GM12878 (cell line): Measurements from ENCODE around the gene CHST5. TPM values are rescaled to one million over a fixed set of nuclear protein-coding genes. Genes with fewer than 3 reads are reported as not detected.
A peak's percentile ranks its signal among the peaks of the same experiment; 100 is the strongest.

Source experiments
- BACH1 ChIP-seq: fragments of 450-650 bp; IDR thresholded peaks from 2 replicates; pipeline ENCODE4 v1.6.1; 2017; ENCODE audit warnings: mild to moderate bottlenecking, borderline replicate concordance
- ETV6 ChIP-seq, 2 experiments: fragments of 450-650 bp in 1 of 2; IDR thresholded peaks in 1 of 2; conservative IDR thresholded peaks in 1 of 2; 2 replicates each; pipeline ENCODE4 v1.6.1; 2014; ENCODE audit warnings: antibody characterized with exemption in 1 of 2, borderline replicate concordance in 1 of 2, low read depth in 1 of 2, mild to moderate bottlenecking in 1 of 2, moderate library complexity in 1 of 2
- GABPA ChIP-seq: IDR thresholded peaks from 2 replicates; pipeline ENCODE4 v1.6.1; 2014; ENCODE audit warnings: antibody characterized with exemption, low read depth, mild to moderate bottlenecking, inconsistent platforms
- GATAD2B ChIP-seq: fragments of 450-650 bp; conservative IDR thresholded peaks from 2 replicates; pipeline ENCODE4 v1.6.1; 2017; ENCODE audit warnings: low read depth, mild to moderate bottlenecking, moderate library complexity
- IKZF2 ChIP-seq, 2 experiments: fragments of 450-650 bp; IDR thresholded peaks; 2 replicates each; pipeline ENCODE4 v1.6.1; 2017; ENCODE audit warnings: mild to moderate bottlenecking in 2 of 2, moderate library complexity in 2 of 2
- NFIC ChIP-seq: IDR thresholded peaks from 2 replicates; pipeline ENCODE4 v1.6.1; 2012; ENCODE audit warnings: low read depth, mild to moderate bottlenecking, inconsistent platforms, low read length, moderate library complexity
- PAX5 ChIP-seq: IDR thresholded peaks from 2 replicates; pipeline ENCODE4 v1.6.1; 2011; ENCODE audit warnings: low read depth, low read length, borderline replicate concordance
- POLR2A ChIP-seq: IDR thresholded peaks from 2 replicates; pipeline ENCODE4 v1.6.1; 2011; ENCODE audit warnings: low read depth, mild to moderate bottlenecking, low read length
- RAD51 ChIP-seq: fragments of 450-650 bp; IDR thresholded peaks from 2 replicates; pipeline ENCODE4 v1.6.1; 2016; ENCODE audit warnings: moderate library complexity, mild to moderate bottlenecking, inconsistent platforms
- RCOR1 ChIP-seq: conservative IDR thresholded peaks from 2 replicates; pipeline ENCODE4 v1.6.1; 2012; ENCODE audit warnings: low read depth, low read length, improper control_type of control experiment
- RFX5 ChIP-seq: IDR thresholded peaks from 2 replicates; pipeline ENCODE4 v1.6.1; 2011; ENCODE audit warnings: low read depth, low read length, improper control_type of control experiment
- ZNF207 ChIP-seq: fragments of 450-650 bp; IDR thresholded peaks from 2 replicates; pipeline ENCODE4 v1.6.1; 2014; ENCODE audit warnings: antibody characterized with exemption, mild to moderate bottlenecking, borderline replicate concordance
- polyA plus RNA-seq, 11 experiments: library from polyadenylated mRNA; depleted of rRNA in 4 of 11; unstranded in 6 of 11; stranded (reverse) in 5 of 11; fragments of >200 nt; fragmentation: Nextera tagmentation in 4 of 11; fragmentation: Illumina TruSeq in 1 of 11; extraction: Ambion mirVana in 4 of 11; extraction: Trizol in 1 of 11; gene quantifications; 1 replicate in 1 of 11; 2 replicates in 10 of 11; pipeline versions ENCODE4 v1.2.1 to v1.2.3, GENCODE V29; 2011 to 2016; ENCODE audit warnings: inconsistent platforms in 2 of 11, missing spikeins in 2 of 11, low read depth in 1 of 11
- total RNA-seq, 4 experiments: library from RNA; depleted of rRNA in 3 of 4; stranded (reverse); fragments of >200 nt in 3 of 4; fragmentation: Illumina TruSeq in 1 of 4; extraction: Trizol in 1 of 4; gene quantifications; 2 replicates each; pipeline versions ENCODE4 v1.2.1 to v1.2.3, GENCODE V29; 2013 to 2021
- TF ChIP-seq, protein P1 (sequence below): fragments of 450-650 bp; IDR thresholded peaks from 2 replicates; pipeline ENCODE4 v1.6.1; 2017; ENCODE audit warnings: low read depth, mild to moderate bottlenecking, moderate library complexity
- TF ChIP-seq, protein P2 (sequence below): fragments of 450-650 bp; IDR thresholded peaks from 2 replicates; pipeline ENCODE4 v1.6.1; 2016; ENCODE audit warnings: mild to moderate bottlenecking, moderate library complexity, borderline replicate concordance
- TF ChIP-seq, protein P3 (sequence below): fragments of 150-350 bp; IDR thresholded peaks from 2 replicates; pipeline ENCODE4 v1.6.1; 2016; ENCODE audit warnings: low read depth, low read length
- TF ChIP-seq, protein P4 (sequence below): IDR thresholded peaks from 2 replicates; pipeline ENCODE4 v1.6.1; 2011; ENCODE audit warnings: borderline replicate concordance, low read depth, mild to moderate bottlenecking, moderate library complexity, mixed read lengths, low read length; ENCODE audit not compliant: insufficient read depth; ENCODE audit errors: extremely low read length
- TF ChIP-seq, protein P5 (sequence below): IDR thresholded peaks from 2 replicates; pipeline ENCODE4 v1.6.1; 2011; ENCODE audit warnings: low read depth, mild to moderate bottlenecking, low read length, moderate library complexity, borderline replicate concordance; ENCODE audit errors: extremely low read depth

Gene CHST5
- total and polyA plus RNA-seq, 10 of the 15 experiments (the other 5 are each of a cell fraction or from before 2014, with no cell fraction given) = 0.04 to 0.43 (median 0.14) TPM; not detected in 6

DNA sequence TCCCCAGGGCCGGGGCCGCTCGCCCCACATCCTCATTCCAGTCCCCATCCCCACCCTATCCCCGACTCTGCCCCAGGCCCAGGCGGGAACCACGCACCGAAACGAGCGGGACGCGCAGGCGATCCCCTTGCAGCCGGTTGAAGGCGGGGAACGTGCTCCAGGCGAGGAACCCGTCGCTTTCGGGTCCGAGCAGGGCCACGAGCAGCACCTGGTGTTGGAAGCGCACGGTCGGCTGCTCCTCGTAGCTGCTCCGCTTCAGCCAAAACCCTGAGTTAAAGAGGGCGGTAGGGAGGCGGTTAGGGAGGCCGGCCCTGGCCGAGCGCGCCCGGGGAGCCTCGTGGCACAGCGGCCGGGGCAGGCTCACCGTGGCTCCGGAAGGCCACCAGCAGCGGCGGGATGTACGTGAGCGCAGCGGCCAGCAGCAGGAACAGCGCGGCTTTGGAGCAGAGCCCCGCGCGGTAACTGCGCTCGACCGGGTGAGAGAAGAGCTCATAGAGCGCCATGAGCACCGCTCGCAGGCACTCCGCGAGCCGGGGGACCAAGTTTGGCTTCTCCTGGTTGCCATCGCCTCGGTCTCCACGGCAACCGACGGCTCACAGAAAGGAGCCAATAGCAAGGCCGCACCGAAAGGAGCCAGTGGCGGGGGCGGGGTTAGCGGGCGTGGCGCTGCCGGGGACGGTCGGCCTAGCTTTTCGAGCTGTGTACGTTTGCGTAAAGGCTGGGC, 20.0 kb upstream of the CHST5 start, which contains the start of gene TMEM231 (continued):
- TF ChIP-seq GATAD2B = 0 out of 2 replicates have a peak, but pooled peaks have one; percentile 37
- TF ChIP-seq, protein P1, sequence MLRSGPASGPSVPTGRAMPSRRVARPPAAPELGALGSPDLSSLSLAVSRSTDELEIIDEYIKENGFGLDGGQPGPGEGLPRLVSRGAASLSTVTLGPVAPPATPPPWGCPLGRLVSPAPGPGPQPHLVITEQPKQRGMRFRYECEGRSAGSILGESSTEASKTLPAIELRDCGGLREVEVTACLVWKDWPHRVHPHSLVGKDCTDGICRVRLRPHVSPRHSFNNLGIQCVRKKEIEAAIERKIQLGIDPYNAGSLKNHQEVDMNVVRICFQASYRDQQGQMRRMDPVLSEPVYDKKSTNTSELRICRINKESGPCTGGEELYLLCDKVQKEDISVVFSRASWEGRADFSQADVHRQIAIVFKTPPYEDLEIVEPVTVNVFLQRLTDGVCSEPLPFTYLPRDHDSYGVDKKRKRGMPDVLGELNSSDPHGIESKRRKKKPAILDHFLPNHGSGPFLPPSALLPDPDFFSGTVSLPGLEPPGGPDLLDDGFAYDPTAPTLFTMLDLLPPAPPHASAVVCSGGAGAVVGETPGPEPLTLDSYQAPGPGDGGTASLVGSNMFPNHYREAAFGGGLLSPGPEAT = no peak
- peak; percentile 95 for TF ChIP-seq RFX5
- no peak for TF ChIP-seq RCOR1
- 0 out of 2 replicates have a peak, but pooled peaks have one; percentile 18 for TF ChIP-seq BACH1
- no peak for TF ChIP-seq IKZF2 (IDR thresholded peaks at IDR 0.05)
- peak; percentile 72 for TF ChIP-seq POLR2A
- no peak for TF ChIP-seq RAD51
- TF ChIP-seq, protein P2, sequence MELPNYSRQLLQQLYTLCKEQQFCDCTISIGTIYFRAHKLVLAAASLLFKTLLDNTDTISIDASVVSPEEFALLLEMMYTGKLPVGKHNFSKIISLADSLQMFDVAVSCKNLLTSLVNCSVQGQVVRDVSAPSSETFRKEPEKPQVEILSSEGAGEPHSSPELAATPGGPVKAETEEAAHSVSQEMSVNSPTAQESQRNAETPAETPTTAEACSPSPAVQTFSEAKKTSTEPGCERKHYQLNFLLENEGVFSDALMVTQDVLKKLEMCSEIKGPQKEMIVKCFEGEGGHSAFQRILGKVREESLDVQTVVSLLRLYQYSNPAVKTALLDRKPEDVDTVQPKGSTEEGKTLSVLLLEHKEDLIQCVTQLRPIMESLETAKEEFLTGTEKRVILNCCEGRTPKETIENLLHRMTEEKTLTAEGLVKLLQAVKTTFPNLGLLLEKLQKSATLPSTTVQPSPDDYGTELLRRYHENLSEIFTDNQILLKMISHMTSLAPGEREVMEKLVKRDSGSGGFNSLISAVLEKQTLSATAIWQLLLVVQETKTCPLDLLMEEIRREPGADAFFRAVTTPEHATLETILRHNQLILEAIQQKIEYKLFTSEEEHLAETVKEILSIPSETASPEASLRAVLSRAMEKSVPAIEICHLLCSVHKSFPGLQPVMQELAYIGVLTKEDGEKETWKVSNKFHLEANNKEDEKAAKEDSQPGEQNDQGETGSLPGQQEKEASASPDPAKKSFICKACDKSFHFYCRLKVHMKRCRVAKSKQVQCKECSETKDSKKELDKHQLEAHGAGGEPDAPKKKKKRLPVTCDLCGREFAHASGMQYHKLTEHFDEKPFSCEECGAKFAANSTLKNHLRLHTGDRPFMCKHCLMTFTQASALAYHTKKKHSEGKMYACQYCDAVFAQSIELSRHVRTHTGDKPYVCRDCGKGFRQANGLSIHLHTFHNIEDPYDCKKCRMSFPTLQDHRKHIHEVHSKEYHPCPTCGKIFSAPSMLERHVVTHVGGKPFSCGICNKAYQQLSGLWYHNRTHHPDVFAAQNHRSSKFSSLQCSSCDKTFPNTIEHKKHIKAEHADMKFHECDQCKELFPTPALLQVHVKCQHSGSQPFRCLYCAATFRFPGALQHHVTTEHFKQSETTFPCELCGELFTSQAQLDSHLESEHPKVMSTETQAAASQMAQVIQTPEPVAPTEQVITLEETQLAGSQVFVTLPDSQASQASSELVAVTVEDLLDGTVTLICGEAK = peak; percentile 52; the same call in 1 of the 2 replicates
- no peak for TF ChIP-seq NFIC
- TF ChIP-seq, protein P3, sequence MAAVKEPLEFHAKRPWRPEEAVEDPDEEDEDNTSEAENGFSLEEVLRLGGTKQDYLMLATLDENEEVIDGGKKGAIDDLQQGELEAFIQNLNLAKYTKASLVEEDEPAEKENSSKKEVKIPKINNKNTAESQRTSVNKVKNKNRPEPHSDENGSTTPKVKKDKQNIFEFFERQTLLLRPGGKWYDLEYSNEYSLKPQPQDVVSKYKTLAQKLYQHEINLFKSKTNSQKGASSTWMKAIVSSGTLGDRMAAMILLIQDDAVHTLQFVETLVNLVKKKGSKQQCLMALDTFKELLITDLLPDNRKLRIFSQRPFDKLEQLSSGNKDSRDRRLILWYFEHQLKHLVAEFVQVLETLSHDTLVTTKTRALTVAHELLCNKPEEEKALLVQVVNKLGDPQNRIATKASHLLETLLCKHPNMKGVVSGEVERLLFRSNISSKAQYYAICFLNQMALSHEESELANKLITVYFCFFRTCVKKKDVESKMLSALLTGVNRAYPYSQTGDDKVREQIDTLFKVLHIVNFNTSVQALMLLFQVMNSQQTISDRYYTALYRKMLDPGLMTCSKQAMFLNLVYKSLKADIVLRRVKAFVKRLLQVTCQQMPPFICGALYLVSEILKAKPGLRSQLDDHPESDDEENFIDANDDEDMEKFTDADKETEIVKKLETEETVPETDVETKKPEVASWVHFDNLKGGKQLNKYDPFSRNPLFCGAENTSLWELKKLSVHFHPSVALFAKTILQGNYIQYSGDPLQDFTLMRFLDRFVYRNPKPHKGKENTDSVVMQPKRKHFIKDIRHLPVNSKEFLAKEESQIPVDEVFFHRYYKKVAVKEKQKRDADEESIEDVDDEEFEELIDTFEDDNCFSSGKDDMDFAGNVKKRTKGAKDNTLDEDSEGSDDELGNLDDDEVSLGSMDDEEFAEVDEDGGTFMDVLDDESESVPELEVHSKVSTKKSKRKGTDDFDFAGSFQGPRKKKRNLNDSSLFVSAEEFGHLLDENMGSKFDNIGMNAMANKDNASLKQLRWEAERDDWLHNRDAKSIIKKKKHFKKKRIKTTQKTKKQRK = no peak
- TF ChIP-seq ZNF207 = no peak
- TF ChIP-seq GABPA = no peak
- TF ChIP-seq ETV6 (conservative IDR thresholded peaks at IDR 0.05 in 1 of 2, IDR thresholded peaks at IDR 0.05 in 1 of 2; ENCODE audit: borderline replicate concordance in 1 of 2, low read depth in 1 of 2) = no peak
- TF ChIP-seq, protein P4, sequence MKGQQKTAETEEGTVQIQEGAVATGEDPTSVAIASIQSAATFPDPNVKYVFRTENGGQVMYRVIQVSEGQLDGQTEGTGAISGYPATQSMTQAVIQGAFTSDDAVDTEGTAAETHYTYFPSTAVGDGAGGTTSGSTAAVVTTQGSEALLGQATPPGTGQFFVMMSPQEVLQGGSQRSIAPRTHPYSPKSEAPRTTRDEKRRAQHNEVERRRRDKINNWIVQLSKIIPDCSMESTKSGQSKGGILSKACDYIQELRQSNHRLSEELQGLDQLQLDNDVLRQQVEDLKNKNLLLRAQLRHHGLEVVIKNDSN = no peak
- TF ChIP-seq, protein P5, sequence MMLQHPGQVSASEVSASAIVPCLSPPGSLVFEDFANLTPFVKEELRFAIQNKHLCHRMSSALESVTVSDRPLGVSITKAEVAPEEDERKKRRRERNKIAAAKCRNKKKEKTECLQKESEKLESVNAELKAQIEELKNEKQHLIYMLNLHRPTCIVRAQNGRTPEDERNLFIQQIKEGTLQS = no peak
- peak; percentile 76 for TF ChIP-seq PAX5
